Neuronal stem cell (in vitro differentiated cells): ENCODE results near the gene TMEM179.

ENCODE experiments used
- DNase-seq: peaks from one replicate; pipeline ENCODE4 v3.0.0-alpha.2; 2013; ENCODE audit warnings: low spot score
- H2AFZ ChIP-seq: one replicate; pipeline ENCODE4 v1.6.1; 2013; ENCODE audit warnings: mild to moderate bottlenecking, low read length, inconsistent platforms
- H2AK5ac ChIP-seq: 2 replicates; pipeline ENCODE4 v1.6.1; 2013; ENCODE audit warnings: low read depth, mild to moderate bottlenecking, inconsistent platforms, low read length, moderate library complexity, mixed read lengths
- H2BK120ac ChIP-seq: 2 replicates; pipeline ENCODE4 v1.6.1; 2013; ENCODE audit warnings: low read depth, mild to moderate bottlenecking, inconsistent platforms, low read length, moderate library complexity, mixed read lengths
- H2BK12ac ChIP-seq: one replicate; pipeline ENCODE4 v1.6.1; 2013; ENCODE audit warnings: low read length, inconsistent platforms
- H2BK15ac ChIP-seq: 2 replicates; pipeline ENCODE4 v1.6.1; 2013; ENCODE audit warnings: mild to moderate bottlenecking, low read length, inconsistent platforms, mixed read lengths
- H2BK5ac ChIP-seq: one replicate; pipeline ENCODE4 v1.6.1; 2013; ENCODE audit warnings: inconsistent platforms, mild to moderate bottlenecking, low read length, moderate library complexity
- H3K14ac ChIP-seq: one replicate; pipeline ENCODE4 v1.6.1; 2013; ENCODE audit warnings: low read length, inconsistent platforms
- H3K18ac ChIP-seq: 2 replicates; pipeline ENCODE4 v1.6.1; 2013; ENCODE audit warnings: low read length, inconsistent platforms
- H3K23ac ChIP-seq: 2 replicates; pipeline ENCODE4 v1.6.1; 2013; ENCODE audit warnings: low read depth, mild to moderate bottlenecking, mixed read lengths, low read length, inconsistent platforms; ENCODE audit not compliant: poor library complexity
- H3K27ac ChIP-seq: replicated peaks from 3 replicates; pipeline ENCODE4 v1.5.1; 2013; ENCODE audit warnings: low read length, inconsistent platforms
- H3K27me3 ChIP-seq, 3 experiments: 2 replicates each; pipeline ENCODE4 v1.6.1; 2013; ENCODE audit warnings: low read length in 3 of 3, mild to moderate bottlenecking in 2 of 3, inconsistent platforms in 1 of 3, low read depth in 1 of 3, mixed read lengths in 1 of 3, moderate library complexity in 1 of 3; ENCODE audit not compliant: control insufficient read depth in 3 of 3, insufficient read depth in 3 of 3
- H3K36me3 ChIP-seq, 2 donors: replicated peaks in 1 of 2; 2 replicates each; pipeline ENCODE4 v1.6.1; 2013; ENCODE audit warnings: low read length in 2 of 2; ENCODE audit not compliant: control insufficient read depth in 2 of 2, insufficient read depth in 2 of 2
- H3K4ac ChIP-seq: 2 replicates; pipeline ENCODE4 v1.6.1; 2013; ENCODE audit warnings: inconsistent platforms, mild to moderate bottlenecking, low read length, moderate library complexity
- H3K4me1 ChIP-seq, 2 donors: 1 replicate in 1 of 2; 2 replicates in 1 of 2; pipeline ENCODE4 v1.6.1; 2013; ENCODE audit warnings: low read length in 2 of 2, low read depth in 1 of 2; ENCODE audit not compliant: control insufficient read depth in 2 of 2, insufficient read depth in 1 of 2
- H3K4me2 ChIP-seq: one replicate; pipeline ENCODE4 v1.6.1; 2013; ENCODE audit warnings: mild to moderate bottlenecking, low read length, inconsistent platforms; ENCODE audit not compliant: insufficient read depth, poor library complexity, severe bottlenecking
- H3K4me3 ChIP-seq, 2 donors: 2 replicates each; pipeline ENCODE4 v1.5.1; 2013; ENCODE audit warnings: low read length in 2 of 2, mild to moderate bottlenecking in 2 of 2, inconsistent platforms in 1 of 2, moderate library complexity in 1 of 2
- H3K79me1 ChIP-seq: one replicate; pipeline ENCODE4 v1.6.1; 2013; ENCODE audit warnings: low read depth, mild to moderate bottlenecking, inconsistent platforms, low read length, moderate library complexity
- H3K9ac ChIP-seq: one replicate; pipeline ENCODE4 v1.6.1; 2013; ENCODE audit warnings: mild to moderate bottlenecking, low read depth, low read length, inconsistent platforms; ENCODE audit not compliant: poor library complexity
- H3K9me3 ChIP-seq, 2 donors: replicated peaks in 1 of 2; 2 replicates each; pipeline versions ENCODE3 to v1.6.1; 2013; ENCODE audit warnings: low read length in 2 of 2, mild to moderate bottlenecking in 2 of 2, inconsistent platforms in 1 of 2, low read depth in 1 of 2, mixed read lengths in 1 of 2, moderate library complexity in 1 of 2; ENCODE audit not compliant: control insufficient read depth in 2 of 2, insufficient read depth in 1 of 2
- H4K8ac ChIP-seq: one replicate; pipeline ENCODE4 v1.6.1; 2013; ENCODE audit warnings: low read depth, mild to moderate bottlenecking, inconsistent platforms, low read length, moderate library complexity
- H4K91ac ChIP-seq: one replicate; pipeline ENCODE4 v1.6.1; 2013; ENCODE audit warnings: low read length, low read depth, mild to moderate bottlenecking, inconsistent platforms; ENCODE audit not compliant: poor library complexity
- WGBS, 2 donors: extraction: QIAGEN DNeasy Blood & Tissue Kit; methylation state at CpG; one replicate each; pipeline ENCODE4 v1.1.7; 2013; ENCODE audit warnings: missing lambda C conversion rate in 2 of 2, mixed read lengths in 1 of 2; ENCODE audit not compliant: insufficient read length in 2 of 2, insufficient replicate concordance in 1 of 2; ENCODE audit errors: extremely low coverage in 2 of 2; 5-methylcytosine and 5-hydroxymethylcytosine counted together

The TMEM179 gene

DNA sequence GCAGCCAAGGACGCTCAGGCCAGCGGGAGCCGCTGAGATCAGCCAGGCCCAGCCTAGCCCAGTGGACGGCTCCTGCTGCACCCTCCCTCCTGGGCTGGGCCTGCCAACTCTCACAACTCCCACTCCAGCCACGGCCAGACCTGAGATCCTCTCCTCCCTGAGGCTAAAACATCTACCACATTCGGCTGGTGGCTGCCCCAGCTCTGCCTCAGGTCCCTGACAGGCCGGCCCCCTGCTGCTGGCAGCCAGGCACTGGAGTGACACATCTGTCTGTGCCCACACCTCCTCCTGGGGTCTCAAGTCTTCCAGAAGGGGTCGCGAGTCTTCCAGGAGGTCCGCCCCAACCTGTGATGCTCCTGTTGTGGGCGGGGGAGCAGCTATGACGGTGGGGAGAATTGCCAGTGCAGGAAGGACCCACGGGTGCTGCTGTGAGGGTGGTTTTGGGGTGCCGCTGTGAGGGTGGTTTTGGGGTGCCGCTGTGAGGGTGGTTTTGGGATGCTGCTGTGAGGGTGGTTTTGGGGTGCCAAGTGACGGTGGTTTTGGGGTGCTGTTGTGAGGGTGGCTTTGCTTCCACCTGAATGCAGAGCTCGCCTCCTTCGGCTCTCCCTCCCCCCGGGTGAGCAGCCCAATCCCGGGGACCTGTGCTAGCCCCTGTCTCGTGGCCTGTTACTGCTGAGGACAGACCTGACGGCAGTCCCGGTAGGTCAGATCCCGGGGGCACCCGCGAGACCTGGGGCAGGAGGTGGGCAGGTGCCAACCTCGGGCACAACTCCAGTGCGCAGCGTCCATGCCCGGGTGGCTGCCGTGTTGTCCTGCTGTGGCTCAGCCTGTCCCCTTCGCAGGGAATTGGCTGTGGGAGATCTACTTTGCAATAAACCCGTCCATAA is 52.5 kb downstream of the TMEM179 start:
- Histone ChIP-seq H3K4ac (no peak overlapping the region), H3K9me3 (no peaks in the 10 kb centered on the region), H3K27ac (no peak overlapping the region), H2BK5ac (no peak overlapping the region), H3K79me1 (peaks cover 2% of the 10 kb centered on the region), H2BK12ac (no peak overlapping the region), H4K91ac (no peak overlapping the region), H2AK5ac (peak overlapping the region; percentile 47), H3K9ac (no peak overlapping the region), H2BK15ac (peak overlapping the region; percentile 82), H3K4me3 (no peak overlapping the region), H3K4me1 (peaks cover 0 to 2% of the 10 kb centered on the region in 2 donors), H3K4me2 (no peak overlapping the region), H3K14ac (peak overlapping the region; percentile 42), H3K27me3 (peaks cover 0 to 67% (median 0%) of the 10 kb centered on the region in 3 experiments), H2BK120ac (no peak overlapping the region), H3K36me3 (no peaks in the 10 kb centered on the region), H4K8ac (peak overlapping the region; percentile 24), H3K18ac (peak overlapping the region; percentile 62), H2AFZ (no peak overlapping the region), H3K23ac (no peak overlapping the region)
- DNase-seq: no peak
- whole genome bisulfite sequencing, 2 donors: no CpG with 5 or more reads among the region's 33 CpGs

DNA sequence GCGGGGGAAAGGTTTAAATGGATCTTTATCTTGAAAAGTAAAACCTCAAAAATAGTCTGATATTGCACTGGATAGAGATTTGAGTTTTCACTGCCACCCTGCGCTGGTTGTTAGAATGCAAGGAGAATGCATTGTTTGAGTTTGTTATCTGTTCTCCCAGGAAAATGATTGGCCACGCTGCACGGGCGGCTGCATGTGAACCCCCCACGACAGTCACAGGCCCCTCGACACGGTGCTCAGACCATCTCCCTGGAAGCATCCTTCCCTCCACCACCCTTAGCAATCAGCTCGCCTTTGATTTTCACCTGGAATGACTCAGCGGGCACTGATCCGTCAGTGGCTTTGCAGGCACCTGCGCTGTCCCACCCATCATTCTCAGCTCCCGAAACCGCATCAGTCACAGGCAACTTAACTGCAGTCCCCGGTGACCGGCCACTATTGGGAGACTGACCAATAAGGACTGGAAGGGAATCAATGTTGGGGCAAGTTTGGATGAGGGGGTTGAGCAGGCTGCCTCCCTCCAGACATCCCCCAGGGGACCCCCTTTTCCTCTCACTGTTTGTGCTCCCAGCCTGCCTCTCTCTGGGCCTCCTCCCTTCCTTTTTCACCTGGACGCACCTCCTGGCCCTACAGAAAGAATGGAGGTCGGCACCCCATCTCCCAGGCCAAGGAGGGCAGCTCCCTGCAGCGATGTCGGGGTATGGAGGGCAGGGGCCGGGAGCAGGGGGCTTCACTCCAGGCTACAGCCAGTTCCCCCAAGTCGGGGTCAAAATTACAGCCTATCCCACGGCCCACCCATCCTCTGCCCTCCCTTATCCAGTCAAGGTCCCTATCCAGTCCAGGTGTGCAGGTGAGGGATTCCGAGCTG is 53.5 kb downstream of the TMEM179 start:
- no CpG with 5 or more reads among the region's 24 CpGs for WGBS, 2 donors
- H4K91ac ChIP-seq: no peak overlapping the region

GRCh38 chr14:104550340-104550860 is 54.2 kb downstream of the TMEM179 start:
- Histone ChIP-seq H3K9ac (no peak overlapping the region), H2BK15ac (no peak overlapping the region), H3K79me1 (peaks cover 2% of the 10 kb centered on the region), H4K91ac (no peak overlapping the region), H2BK12ac (no peak overlapping the region), H3K4me2 (no peak overlapping the region), H2AFZ (no peak overlapping the region), H4K8ac (no peak overlapping the region), H3K23ac (no peak overlapping the region), H3K4ac (no peak overlapping the region), H3K18ac (peak overlapping the region; percentile 22), H3K27me3 (peaks cover 0 to 62% (median 0%) of the 10 kb centered on the region in 3 experiments), H3K4me3 (no peak overlapping the region), H2BK5ac (no peak overlapping the region), H3K14ac (no peak overlapping the region), H3K27ac (no peak overlapping the region), H3K4me1 (peaks cover 0 to 2% of the 10 kb centered on the region in 2 donors), H2BK120ac (no peak overlapping the region), H3K9me3 (no peaks in the 10 kb centered on the region), H3K36me3 (no peaks in the 10 kb centered on the region), H2AK5ac (peak overlapping the region; percentile 21)
- WGBS, 2 donors: no CpG with 5 or more reads among the region's 13 CpGs
- no peak for DNase-seq

More for the DNA sequence above, 53.5 kb downstream of the TMEM179 start:
- H4K8ac ChIP-seq: no peak overlapping the region
- no peak overlapping the region for H3K4ac ChIP-seq
- no peak overlapping the region for H3K4me3 ChIP-seq
- no peak overlapping the region for H3K23ac ChIP-seq
- H3K9ac ChIP-seq: peak overlapping the region; percentile 7
- no peak overlapping the region for H3K14ac ChIP-seq
- peak overlapping the region; percentile 11 for H2BK5ac ChIP-seq
- no peak overlapping the region for H3K27ac ChIP-seq
- H2BK120ac ChIP-seq: no peak overlapping the region
- H3K4me2 ChIP-seq: no peak overlapping the region
- peaks cover 0 to 62% (median 0%) of the 10 kb centered on the region in 3 experiments for H3K27me3 ChIP-seq
- no peaks in the 10 kb centered on the region for H3K9me3 ChIP-seq
- H2BK15ac ChIP-seq: peak overlapping the region; percentile 45
- no peaks in the 10 kb centered on the region for H3K36me3 ChIP-seq
- H2AFZ ChIP-seq: no peak overlapping the region
- no peak overlapping the region for H2BK12ac ChIP-seq
- DNase-seq: no peak
- peaks cover 2% of the 10 kb centered on the region for H3K79me1 ChIP-seq
- no peak overlapping the region for H2AK5ac ChIP-seq
- peak overlapping the region; percentile 71 for H3K18ac ChIP-seq
- peaks cover 0 to 2% of the 10 kb centered on the region in 2 donors for H3K4me1 ChIP-seq
